IMR-90 (cell line): ENCODE data around the gene CACNA2D4. TPM values are rescaled to one million over a fixed set of nuclear protein-coding genes. Genes with fewer than 3 reads are reported as not detected.
A peak's percentile ranks its signal among the peaks of the same experiment; 100 is the strongest.

ENCODE experiments used
- ATAC-seq: fragments of 200-7000 bp; cut with Tn5 transposase; 2 replicates; pipeline ENCODE4 v1.9.1; 2020; ENCODE audit warnings: low read depth, mild to moderate bottlenecking, moderate library complexity
- BruUV-seq: library from RNA; stranded (reverse); fragments of 400-500 nt; replicated peaks from 2 replicates; lab custom pipeline; 2021; lab: Mats Ljungman, UMichigan
- CTCF ChIA-PET: fragments of 300-600 bp; formaldehyde crosslinking; extraction: SDS; loops from one replicate; lab custom pipeline; 2021; ENCODE audit warnings: antibody characterized with exemption; lab: Yijun Ruan, JAX
- POLR2A ChIA-PET: fragments of 300-600 bp; sonication (Branson Sonifier 250); formaldehyde crosslinking; loops from one replicate; lab custom pipeline; 2022; ENCODE audit warnings: antibody characterized with exemption; ENCODE audit not compliant: unreplicated experiment; lab: Charles Lee
- DNase-seq: peaks from one replicate; pipeline ENCODE4 v3.0.0; 2013
- H2AFZ ChIP-seq: replicated peaks from 2 replicates; pipeline ENCODE3; 2013; ENCODE audit warnings: low read length, mild to moderate bottlenecking; ENCODE audit not compliant: poor library complexity
- H2AK5ac ChIP-seq: 2 replicates; pipeline ENCODE4 v1.6.1; 2013; ENCODE audit warnings: low read depth, low read length, inconsistent platforms
- H2AK9ac ChIP-seq: replicated peaks from 2 replicates; pipeline ENCODE3; 2013; ENCODE audit warnings: mild to moderate bottlenecking, low read depth, low read length, moderate library complexity; ENCODE audit not compliant: poor library complexity
- H2BK120ac ChIP-seq: 2 replicates; pipeline ENCODE4 v1.6.1; 2013; ENCODE audit warnings: low read depth, low read length, inconsistent platforms
- H2BK15ac ChIP-seq: 3 replicates; pipeline ENCODE4 v1.6.1; 2013; ENCODE audit warnings: low read depth, low read length, inconsistent platforms
- H2BK20ac ChIP-seq: 2 replicates; pipeline ENCODE4 v1.6.1; 2013; ENCODE audit warnings: low read depth, mild to moderate bottlenecking, inconsistent platforms, low read length, moderate library complexity
- H2BK5ac ChIP-seq: 2 replicates; pipeline ENCODE4 v1.6.1; 2013; ENCODE audit warnings: mild to moderate bottlenecking, low read depth, low read length, inconsistent platforms; ENCODE audit not compliant: poor library complexity, severe bottlenecking
- H3K14ac ChIP-seq: replicated peaks from 2 replicates; pipeline ENCODE4 v1.6.1; 2013; ENCODE audit warnings: low read depth, low read length, inconsistent platforms
- H3K18ac ChIP-seq: 2 replicates; pipeline ENCODE4 v1.6.1; 2013; ENCODE audit warnings: low read depth, low read length, control low read depth
- H3K23ac ChIP-seq: 2 replicates; pipeline ENCODE4 v1.6.1; 2013; ENCODE audit warnings: low read depth, low read length, inconsistent platforms
- H3K27ac ChIP-seq: 2 replicates; pipeline ENCODE4 v1.5.1; 2013; ENCODE audit warnings: mild to moderate bottlenecking, control low read depth, low read length; ENCODE audit not compliant: insufficient read depth
- H3K27me3 ChIP-seq: 2 replicates; pipeline ENCODE4 v1.6.1; 2013; ENCODE audit warnings: low read length; ENCODE audit not compliant: control insufficient read depth, insufficient read depth
- H3K36me3 ChIP-seq: 2 replicates; pipeline ENCODE4 v1.6.1; 2013; ENCODE audit warnings: low read length, mixed read lengths; ENCODE audit not compliant: control insufficient read depth, insufficient read depth
- H3K4ac ChIP-seq: 2 replicates; pipeline ENCODE4 v1.6.1; 2013; ENCODE audit warnings: low read depth, low read length, inconsistent platforms
- H3K4me1 ChIP-seq: 2 replicates; pipeline ENCODE4 v1.6.1; 2013; ENCODE audit warnings: low read length, mixed read lengths; ENCODE audit not compliant: control insufficient read depth, insufficient read depth
- H3K4me2 ChIP-seq: 2 replicates; pipeline ENCODE4 v1.6.1; 2013; ENCODE audit warnings: low read depth, mild to moderate bottlenecking, control low read depth, low read length, moderate library complexity
- H3K4me3 ChIP-seq: 2 replicates; pipeline ENCODE4 v1.5.1; 2013; ENCODE audit warnings: low read depth, mild to moderate bottlenecking, control low read depth, low read length, moderate library complexity; ENCODE audit not compliant: insufficient read depth
- H3K56ac ChIP-seq: 2 replicates; pipeline ENCODE4 v1.6.1; 2013; ENCODE audit warnings: low read length, inconsistent platforms; ENCODE audit not compliant: insufficient read depth; ENCODE audit errors: extremely low read depth
- H3K79me1 ChIP-seq, 2 experiments: 2 replicates each; pipeline ENCODE4 v1.6.1; 2013; ENCODE audit warnings: low read length in 2 of 2, inconsistent platforms in 1 of 2, low read depth in 1 of 2
- H3K9ac ChIP-seq: 2 replicates; pipeline ENCODE4 v1.6.1; 2013; ENCODE audit warnings: low read depth, low read length, control low read depth
- H3K9me1 ChIP-seq: 2 replicates; pipeline ENCODE4 v1.6.1; 2013; ENCODE audit warnings: low read length, inconsistent platforms; ENCODE audit not compliant: insufficient read depth
- H3K9me3 ChIP-seq: 2 replicates; pipeline ENCODE4 v1.6.1; 2013; ENCODE audit warnings: low read length; ENCODE audit not compliant: control insufficient read depth, insufficient read depth
- H4K20me1 ChIP-seq: 2 replicates; pipeline ENCODE4 v1.6.1; 2013; ENCODE audit warnings: low read length, inconsistent platforms; ENCODE audit not compliant: insufficient read depth
- H4K5ac ChIP-seq: 2 replicates; pipeline ENCODE4 v1.6.1; 2013; ENCODE audit warnings: mild to moderate bottlenecking, low read depth, low read length, control low read depth
- H4K8ac ChIP-seq, 2 experiments: 2 replicates each; pipeline ENCODE4 v1.6.1; 2013; ENCODE audit warnings: low read depth in 2 of 2, low read length in 2 of 2, control low read depth in 1 of 2, inconsistent platforms in 1 of 2
- H4K91ac ChIP-seq: 2 replicates; pipeline ENCODE4 v1.6.1; 2013; ENCODE audit warnings: low read depth, low read length, inconsistent platforms; ENCODE audit not compliant: insufficient read depth
- BHLHE40 ChIP-seq: fragments of 150-350 bp; IDR thresholded peaks from 2 replicates; pipeline ENCODE4 v1.6.1; 2016; ENCODE audit warnings: mild to moderate bottlenecking, low read depth, low read length
- CHD1 ChIP-seq: IDR thresholded peaks from 2 replicates; pipeline ENCODE4 v1.6.1; 2012; ENCODE audit warnings: low read depth, low read length, improper control_type of control experiment
- ELK1 ChIP-seq: fragments of 150-350 bp; IDR thresholded peaks from 2 replicates; pipeline ENCODE4 v1.6.1; 2016; ENCODE audit warnings: low read depth, mild to moderate bottlenecking, low read length, moderate library complexity, borderline replicate concordance
- MAZ ChIP-seq: IDR thresholded peaks from 2 replicates; pipeline ENCODE4 v1.6.1; 2012; ENCODE audit warnings: low read depth, mild to moderate bottlenecking, low read length, improper control_type of control experiment, moderate library complexity, borderline replicate concordance
- MXI1 ChIP-seq: IDR thresholded peaks from 2 replicates; pipeline ENCODE4 v1.6.1; 2012; ENCODE audit warnings: low read depth, mild to moderate bottlenecking, low read length, moderate library complexity, borderline replicate concordance
- RAD21 ChIP-seq: IDR thresholded peaks from 2 replicates; pipeline ENCODE4 v1.6.1; 2012; ENCODE audit warnings: low read length, improper control_type of control experiment
- RCOR1 ChIP-seq: IDR thresholded peaks from 2 replicates; pipeline ENCODE4 v1.6.1; 2012; ENCODE audit warnings: mild to moderate bottlenecking, low read length, improper control_type of control experiment; ENCODE audit not compliant: insufficient replicate concordance
- RFX5 ChIP-seq: IDR thresholded peaks from 2 replicates; pipeline ENCODE4 v1.8.0; 2012; ENCODE audit warnings: low read depth, mild to moderate bottlenecking, low read length, moderate library complexity
- SMC3 ChIP-seq: fragments of 150-350 bp; IDR thresholded peaks from 2 replicates; pipeline ENCODE4 v1.6.1; 2016; ENCODE audit warnings: low read depth, mild to moderate bottlenecking, antibody characterized with exemption, low read length, moderate library complexity
- WGBS, 2 experiments: methylation state at CpG; one replicate each; pipeline versions ENCODE4 v1.1.5 to v1.1.7; 2013; ENCODE audit warnings: missing lambda C conversion rate in 2 of 2; ENCODE audit not compliant: insufficient read length in 1 of 2; ENCODE audit errors: extremely low coverage in 2 of 2; 5-methylcytosine and 5-hydroxymethylcytosine counted together
- dilution Hi-C: fragments of 300-500 bp; cut with HindIII; formaldehyde crosslinking; loops from one replicate; pipeline ENCODE4 v1.14.3; 2018; ENCODE audit warnings: low sequenced_read_pairs; ENCODE audit not compliant: unreplicated experiment
- in situ Hi-C: fragments of 300-500 bp; cut with MboI; formaldehyde crosslinking; loops from 3 replicates; pipeline ENCODE4 v1.14.3; 2019; ENCODE audit warnings: low sequenced_read_pairs, inconsistent platforms, mixed read lengths
- intact Hi-C: fragments of 100-400 bp; cut with micrococcal nuclease; formaldehyde crosslinking; loops from 2 replicates; pipeline ENCODE4 v1.10.0; 2022
- polyA plus RNA-seq, 3 experiments: library from polyadenylated mRNA; depleted of rRNA; stranded (reverse); fragments of >200 nt; gene quantifications; 2 replicates each; pipeline ENCODE4 v1.2.3, GENCODE V29; 2012; ENCODE audit warnings: low replicate concordance in 1 of 3
- total RNA-seq: library from RNA; depleted of rRNA; stranded (reverse); fragments of >200 nt; gene quantifications from 2 replicates; pipeline ENCODE4 v1.2.3, GENCODE V29; 2012
- TF ChIP-seq, protein P1 (sequence below): conservative IDR thresholded peaks from 2 replicates; pipeline ENCODE4 v1.5.1; 2012; ENCODE audit warnings: mild to moderate bottlenecking, low read depth, low read length, improper control_type of control experiment

Gene CACNA2D4
- total and polyA plus RNA-seq, 2 of the 4 experiments (the other 2 are of a cell fraction), result 0.18 to 0.22 TPM

DNA sequence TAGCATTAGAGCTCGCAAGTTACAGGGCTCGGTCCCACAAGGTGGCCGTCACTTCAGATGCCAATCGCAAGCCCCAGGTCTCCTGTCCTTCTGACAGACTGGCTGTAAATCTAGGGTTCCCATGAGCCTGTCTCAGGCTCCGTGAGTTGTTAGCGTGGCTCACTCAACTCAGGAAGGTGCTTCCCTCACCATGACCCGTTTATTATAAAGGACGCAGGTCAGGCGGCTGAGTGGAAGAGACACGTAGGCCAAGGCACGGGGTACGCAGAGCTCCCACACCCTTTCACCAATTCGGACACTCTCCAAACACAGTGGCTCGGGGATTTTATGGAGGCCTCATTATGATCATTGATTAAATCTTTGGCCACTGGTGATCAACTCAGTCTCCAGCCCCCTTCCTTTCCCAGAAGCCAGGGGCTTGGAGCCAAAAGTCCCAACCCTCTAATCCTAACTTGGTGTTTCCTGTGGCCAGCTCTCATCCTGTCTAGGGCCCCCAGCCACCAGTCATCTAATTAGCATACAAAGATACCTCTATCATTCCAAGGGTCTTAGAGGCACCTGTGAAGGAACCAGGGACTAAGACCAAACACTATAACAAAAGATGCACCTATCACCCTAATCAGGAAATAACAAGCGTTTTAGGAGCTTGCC is 123.9 kb downstream of the CACNA2D4 start:
- Histone ChIP-seq H2BK20ac (no peak overlapping the region), H4K91ac (no peak overlapping the region), H4K20me1 (0 out of 2 replicates have a peak, but pooled peaks cover 6% of the 10 kb centered on the region), H3K9ac (no peak overlapping the region), H3K4me2 (no peak overlapping the region), H3K27ac (no peak overlapping the region), H4K5ac (no peak overlapping the region), H3K79me1 (0 out of 4 replicates have a peak, but pooled peaks cover 0 to 3% of the 10 kb centered on the region in 2 experiments), H4K8ac (no peak overlapping the region), H2AK9ac (no peak overlapping the region), H2BK5ac (no peak overlapping the region), H3K9me1 (peaks cover 4% of the 10 kb centered on the region; the same call in 1 of the 2 replicates), H3K4me3 (no peak overlapping the region), H2AK5ac (no peak overlapping the region), H3K14ac (no peak overlapping the region), H2AFZ (peak overlapping the region; percentile 28), H3K4ac (no peak overlapping the region), H3K56ac (no peak overlapping the region), H3K27me3 (no peaks in the 10 kb centered on the region; the same call in 1 of the 2 replicates), H3K23ac (no peak overlapping the region), H3K9me3 (no peaks in the 10 kb centered on the region), H3K4me1 (peaks cover 4% of the 10 kb centered on the region; the same call in 1 of the 2 replicates), H3K36me3 (no peaks in the 10 kb centered on the region), H2BK15ac (no peak overlapping the region), H2BK120ac (no peak overlapping the region), H3K18ac (no peak overlapping the region)
- no peak for DNase-seq
- POLR2A ChIA-PET, result no interaction called here
- intact Hi-C loops (loop anchor here (5.0 kb wide), 2 partner anchors 162 to 258 kb away; partner anchors contain the start of gene CACNA1C), dilution Hi-C loops (no loop called here), in situ Hi-C loops (loop anchor here (5.0 kb wide), 1 partner anchor 143 kb away; no protein-coding TSS in a partner anchor)
- 83% methylated on average over 7 of the region's 15 CpGs; no CpG with 5 or more reads in 1 of the 2 experiments for WGBS, 2 experiments
- no TSS peak for BruUV-seq
- ATAC-seq, result no peak
- CTCF ChIA-PET, result interaction anchor here (0.7 to 1.4 kb wide), 3 partner anchors 13 to 145 kb away, joined by 3 to 4 read pairs (median 3); no protein-coding TSS in a partner anchor
- TF ChIP-seq, protein P1, sequence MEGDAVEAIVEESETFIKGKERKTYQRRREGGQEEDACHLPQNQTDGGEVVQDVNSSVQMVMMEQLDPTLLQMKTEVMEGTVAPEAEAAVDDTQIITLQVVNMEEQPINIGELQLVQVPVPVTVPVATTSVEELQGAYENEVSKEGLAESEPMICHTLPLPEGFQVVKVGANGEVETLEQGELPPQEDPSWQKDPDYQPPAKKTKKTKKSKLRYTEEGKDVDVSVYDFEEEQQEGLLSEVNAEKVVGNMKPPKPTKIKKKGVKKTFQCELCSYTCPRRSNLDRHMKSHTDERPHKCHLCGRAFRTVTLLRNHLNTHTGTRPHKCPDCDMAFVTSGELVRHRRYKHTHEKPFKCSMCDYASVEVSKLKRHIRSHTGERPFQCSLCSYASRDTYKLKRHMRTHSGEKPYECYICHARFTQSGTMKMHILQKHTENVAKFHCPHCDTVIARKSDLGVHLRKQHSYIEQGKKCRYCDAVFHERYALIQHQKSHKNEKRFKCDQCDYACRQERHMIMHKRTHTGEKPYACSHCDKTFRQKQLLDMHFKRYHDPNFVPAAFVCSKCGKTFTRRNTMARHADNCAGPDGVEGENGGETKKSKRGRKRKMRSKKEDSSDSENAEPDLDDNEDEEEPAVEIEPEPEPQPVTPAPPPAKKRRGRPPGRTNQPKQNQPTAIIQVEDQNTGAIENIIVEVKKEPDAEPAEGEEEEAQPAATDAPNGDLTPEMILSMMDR, result no peak
- no peak for TF ChIP-seq CHD1
- TF ChIP-seq MXI1, result no peak
- no peak for TF ChIP-seq MAZ
- TF ChIP-seq RFX5, result no peak
- TF ChIP-seq RAD21, result no peak
- no peak for TF ChIP-seq BHLHE40
- TF ChIP-seq RCOR1, result no peak
- no peak for TF ChIP-seq ELK1
- no peak for TF ChIP-seq SMC3
